Astrocyte (in vitro differentiated cells and primary cell): ENCODE results near the gene SSBP2.

ENCODE experiments used
- EZH2 ChIP-seq: IDR thresholded peaks from 2 replicates; pipeline ENCODE4 v1.6.1; 2012; ENCODE audit warnings: mild to moderate bottlenecking, low read length, inconsistent platforms; ENCODE audit not compliant: insufficient read depth
- TF ChIP-seq, protein P1 (sequence below): IDR thresholded peaks from 2 replicates; pipeline ENCODE4 v1.5.1; 2011; ENCODE audit warnings: low read depth, mild to moderate bottlenecking, inconsistent platforms, low read length, moderate library complexity; ENCODE audit not compliant: insufficient read depth

DNA sequence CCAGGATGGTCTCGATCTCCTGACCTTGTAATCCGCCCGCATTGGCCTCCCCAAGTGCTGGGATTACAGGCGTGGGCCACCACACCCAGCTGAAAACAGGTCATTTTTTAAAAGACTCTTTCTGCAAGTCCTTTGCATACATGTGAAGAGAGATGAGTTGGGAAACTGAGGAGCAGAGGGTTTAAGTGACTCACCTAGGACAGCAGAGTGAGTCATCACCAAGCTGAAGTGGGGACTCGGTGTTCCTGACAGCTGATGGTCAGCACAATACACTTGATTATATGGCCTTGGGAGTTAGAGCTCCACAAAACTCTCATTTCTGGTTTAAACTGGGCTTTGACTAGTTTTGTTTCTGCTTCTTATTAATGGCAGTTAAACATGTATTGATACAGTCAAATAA lies 38.1 kb upstream of the SSBP2 start:
- TF ChIP-seq, protein P1, sequence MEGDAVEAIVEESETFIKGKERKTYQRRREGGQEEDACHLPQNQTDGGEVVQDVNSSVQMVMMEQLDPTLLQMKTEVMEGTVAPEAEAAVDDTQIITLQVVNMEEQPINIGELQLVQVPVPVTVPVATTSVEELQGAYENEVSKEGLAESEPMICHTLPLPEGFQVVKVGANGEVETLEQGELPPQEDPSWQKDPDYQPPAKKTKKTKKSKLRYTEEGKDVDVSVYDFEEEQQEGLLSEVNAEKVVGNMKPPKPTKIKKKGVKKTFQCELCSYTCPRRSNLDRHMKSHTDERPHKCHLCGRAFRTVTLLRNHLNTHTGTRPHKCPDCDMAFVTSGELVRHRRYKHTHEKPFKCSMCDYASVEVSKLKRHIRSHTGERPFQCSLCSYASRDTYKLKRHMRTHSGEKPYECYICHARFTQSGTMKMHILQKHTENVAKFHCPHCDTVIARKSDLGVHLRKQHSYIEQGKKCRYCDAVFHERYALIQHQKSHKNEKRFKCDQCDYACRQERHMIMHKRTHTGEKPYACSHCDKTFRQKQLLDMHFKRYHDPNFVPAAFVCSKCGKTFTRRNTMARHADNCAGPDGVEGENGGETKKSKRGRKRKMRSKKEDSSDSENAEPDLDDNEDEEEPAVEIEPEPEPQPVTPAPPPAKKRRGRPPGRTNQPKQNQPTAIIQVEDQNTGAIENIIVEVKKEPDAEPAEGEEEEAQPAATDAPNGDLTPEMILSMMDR: no peak
- TF ChIP-seq EZH2: no peak
